Stimulated activated CD4-positive, alpha-beta T cell treated with anti-CD3 and anti-CD28 coated beads, Interleukin-12 subunit alpha, Interleukin-12 subunit beta, amount 100 ng/mL, for 24 hours (primary cell): Measurements from ENCODE around the gene MARCOL.

Experiments used
- DNase-seq, 2 experiments: peaks; one replicate each; pipeline ENCODE4 v3.0.0-alpha.2; 2020; ENCODE audit warnings: low read depth in 2 of 2

Gene MARCOL, protein sequence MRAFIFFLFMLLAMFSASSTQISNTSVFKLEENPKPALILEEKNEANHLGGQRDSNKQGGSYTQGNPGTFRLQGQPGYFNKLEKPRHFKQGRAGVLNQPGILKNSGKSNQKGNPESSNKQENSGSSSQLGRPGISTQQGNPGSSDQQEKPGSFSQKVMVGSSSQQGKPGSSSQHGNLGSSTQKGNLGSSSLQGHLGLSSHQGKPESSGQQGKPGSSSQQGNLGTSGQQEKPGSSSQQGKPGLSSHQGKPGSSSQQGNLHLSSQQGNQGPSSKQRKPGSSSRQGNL

DNA sequence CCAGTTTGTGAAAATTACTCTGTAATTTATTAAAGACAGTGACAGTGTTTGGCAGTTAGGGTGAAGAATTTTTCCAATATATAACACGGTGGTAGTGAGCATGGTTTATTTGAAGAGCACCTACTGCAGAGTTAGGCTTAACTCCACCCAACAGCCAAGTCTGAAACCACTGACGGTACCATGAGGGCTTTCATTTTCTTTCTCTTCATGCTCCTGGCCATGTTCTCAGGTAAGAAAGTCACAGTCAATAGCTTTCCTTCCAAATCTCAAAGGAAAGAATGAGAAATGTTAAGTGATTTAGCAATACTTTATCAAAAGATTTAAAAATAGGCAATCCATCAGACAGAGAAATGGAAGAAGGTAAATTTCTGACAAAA, at the start of gene MARCOL:
MARCOL (plus strand) TSS at position 108 of the 377 bp plus-strand sequence; CDS start at position 181, 73 bp downstream.
- no peak for DNase-seq

- DNase-seq = no peak
These were observed 47.3 kb upstream of the MARCOL start for GRCh38 chr5:148191010-148191409.

- DNase-seq = no peak
These were observed 45.1 kb upstream of the MARCOL start for GRCh38 chr5:148193202-148193601.

GRCh38 chr5:148201151-148201550, 37.2 kb upstream of the MARCOL start:
- no peak for DNase-seq

GRCh38 chr5:148202531-148203203, 35.7 kb upstream of the MARCOL start, which contains the start of gene SPINK6:
SPINK6 (plus strand) TSS chr5:148203042; CDS start chr5:148203097, 55 bp downstream.
- DNase-seq = no peak

GRCh38 chr5:148205044-148205806, 33.1 kb upstream of the MARCOL start:
- DNase-seq = no peak

GRCh38 chr5:148205865-148206264, 32.5 kb upstream of the MARCOL start:
- no peak for DNase-seq

- no peak for DNase-seq
These were observed 31.7 kb upstream of the MARCOL start for GRCh38 chr5:148206620-148207019.

DNA sequence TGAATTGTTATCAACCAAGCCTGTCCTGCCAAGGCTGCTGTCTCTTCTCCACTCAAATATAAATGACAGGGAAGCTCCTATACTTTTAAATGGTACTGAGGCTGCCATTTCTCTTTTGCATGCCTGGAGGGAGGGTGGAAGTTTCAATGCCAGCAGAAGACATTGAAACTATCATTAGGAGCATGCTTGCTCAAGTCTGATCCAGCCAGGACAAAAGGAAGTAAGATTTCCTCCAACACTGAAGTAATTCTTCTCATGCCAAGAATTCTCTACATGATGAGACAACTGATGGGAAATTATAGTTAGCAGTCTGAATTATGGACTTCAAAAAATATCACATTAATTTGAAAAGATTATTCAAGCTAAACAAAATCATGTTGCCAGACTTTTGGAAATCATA, 30.1 kb upstream of the MARCOL start:
- DNase-seq = no peak

DNA sequence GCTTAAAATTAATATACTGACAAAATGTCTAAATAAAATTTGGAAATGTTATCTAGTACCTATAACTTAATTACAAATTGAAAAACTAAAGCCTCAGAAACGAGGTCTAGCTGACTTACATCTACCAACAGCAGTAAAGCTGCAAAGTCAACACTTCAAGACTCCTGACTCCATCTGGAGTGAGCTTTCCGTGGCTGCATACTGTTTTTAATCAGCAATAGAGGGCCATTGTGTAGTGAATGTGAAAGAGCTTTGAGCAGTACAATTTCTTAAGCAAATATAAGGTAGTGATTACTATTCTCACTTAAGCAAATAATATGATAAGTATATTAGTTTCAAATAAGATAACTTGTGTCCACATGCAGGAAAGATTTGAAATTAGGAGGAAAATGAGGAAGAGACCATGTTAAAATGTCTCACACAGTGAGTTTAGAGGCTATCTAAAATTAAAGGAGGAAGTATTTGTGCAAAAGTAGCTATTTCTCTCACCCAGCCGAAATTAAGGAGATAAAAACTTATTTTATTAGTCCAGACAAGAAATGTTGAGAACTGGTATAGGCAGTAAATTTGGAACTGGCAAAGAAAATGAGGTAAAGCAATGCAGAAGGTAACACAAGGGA, 29.1 kb upstream of the MARCOL start:
- DNase-seq = no peak

GRCh38 chr5:148214665-148215185, 23.6 kb upstream of the MARCOL start:
- DNase-seq = no peak

DNA sequence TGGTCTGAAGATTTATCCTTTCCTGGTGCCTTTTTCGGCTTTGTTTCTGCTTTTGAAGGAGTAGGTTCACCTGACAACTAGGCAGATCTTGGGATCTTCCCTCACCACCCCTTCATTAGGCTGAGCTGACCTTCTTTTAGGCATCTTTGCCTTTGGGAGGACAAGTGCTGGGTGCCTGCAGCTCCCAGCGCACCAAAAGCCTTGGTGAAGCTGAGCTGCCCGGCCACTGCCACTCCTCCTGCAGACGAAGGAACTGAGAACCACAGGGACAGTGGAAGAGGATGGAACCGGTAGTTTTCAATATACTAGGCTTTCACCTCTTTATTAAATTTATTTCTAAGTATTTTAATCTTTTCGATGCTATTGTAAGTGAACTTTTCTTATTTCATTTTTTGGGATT, 16.8 kb upstream of the MARCOL start:
- DNase-seq = no peak

- DNase-seq = no peak
These were observed 14.1 kb upstream of the MARCOL start for GRCh38 chr5:148224117-148224742.

- DNase-seq = no peak
These were observed 9.8 kb upstream of the MARCOL start for GRCh38 chr5:148228392-148228984.

- DNase-seq = no peak
These were observed 8.5 kb upstream of the MARCOL start for GRCh38 chr5:148229840-148230239.

DNA sequence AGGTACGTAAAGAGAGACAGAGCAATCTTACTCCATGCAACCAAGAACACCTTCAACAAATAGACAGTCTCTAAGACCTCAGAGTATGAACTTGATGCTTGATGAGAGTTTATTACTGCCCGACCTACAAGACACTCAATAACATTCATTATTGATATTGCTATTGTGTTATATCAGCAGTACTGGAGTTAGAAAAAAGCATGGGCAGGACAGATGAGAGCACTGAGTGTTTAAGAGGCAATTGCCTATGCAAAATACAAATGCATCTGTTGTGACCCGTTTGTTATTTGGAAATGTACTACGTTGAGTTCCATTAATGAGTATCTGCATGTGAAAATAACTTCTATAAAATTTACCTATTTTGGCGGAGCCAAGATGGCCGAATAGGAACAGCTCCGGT, 8.1 kb upstream of the MARCOL start:
- no peak for DNase-seq

DNA sequence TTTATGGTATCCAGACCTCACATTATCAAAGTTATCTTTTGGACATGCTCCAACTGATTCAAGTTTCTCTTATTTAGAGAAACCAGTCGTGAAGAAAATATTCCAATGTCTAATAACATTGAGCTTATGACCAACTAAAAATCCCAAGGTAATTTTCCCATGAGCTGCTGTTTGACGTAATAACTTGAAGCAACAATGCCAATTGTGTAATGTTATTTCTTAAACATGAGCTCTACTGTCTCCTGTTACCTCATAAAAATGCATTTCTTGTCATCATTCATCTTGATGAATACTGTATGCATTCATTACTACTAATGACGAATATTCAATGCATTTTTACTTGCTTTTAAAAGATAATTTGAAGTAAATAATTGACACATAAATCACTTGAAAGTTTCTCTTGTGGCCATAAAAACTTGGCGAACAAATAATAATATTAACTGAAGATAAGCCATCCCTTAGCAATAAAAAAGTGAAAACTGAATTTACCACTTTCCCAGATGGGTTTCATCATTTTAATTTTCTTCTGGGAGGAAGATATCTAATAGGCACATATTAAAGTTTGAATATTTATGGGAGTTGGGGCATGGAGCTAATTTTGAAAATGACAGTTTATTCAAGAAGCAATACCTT, 424 bp upstream of the MARCOL start:
- DNase-seq = no peak

DNA sequence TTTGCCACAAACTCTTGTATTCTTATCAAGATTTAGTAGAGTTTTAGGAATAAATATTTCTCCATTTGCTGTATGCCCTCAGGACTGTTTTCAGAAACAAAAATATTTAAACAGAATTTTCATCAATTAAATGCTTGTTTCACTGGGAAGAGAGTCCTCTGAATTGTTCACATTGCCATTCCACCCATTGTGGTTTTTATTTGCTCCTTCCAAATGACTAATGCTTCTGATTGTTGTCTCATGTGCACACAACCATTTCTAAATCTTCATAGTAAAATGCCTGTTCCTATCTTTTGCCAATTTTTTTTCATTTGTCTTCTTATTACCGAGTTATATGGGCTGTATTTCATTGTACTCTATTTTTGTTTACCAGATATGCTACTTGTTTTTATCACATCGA, 10.6 kb downstream of the MARCOL start:
- DNase-seq = no peak

GRCh38 chr5:148255456-148255855, 17.1 kb downstream of the MARCOL start:
- no peak for DNase-seq

DNA sequence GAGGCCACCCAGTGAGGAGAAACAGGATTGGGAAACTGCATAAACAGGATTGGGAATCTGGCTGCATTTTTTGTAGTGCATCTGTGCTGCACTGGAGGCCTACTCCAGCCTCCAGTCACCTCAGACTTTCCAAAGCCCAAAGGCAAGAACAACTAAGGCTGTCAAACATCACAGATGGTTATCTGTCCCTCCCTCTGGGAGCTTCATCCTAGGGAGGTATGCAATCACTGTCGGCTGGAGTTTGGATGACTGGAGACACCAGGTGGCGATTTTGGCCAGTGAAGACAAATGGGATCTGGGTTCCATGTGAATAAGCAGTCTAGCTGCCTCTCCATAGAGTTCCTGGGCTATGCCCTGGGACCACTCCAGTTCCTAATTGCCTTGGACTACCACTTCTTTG, 21.0 kb downstream of the MARCOL start:
- DNase-seq = no peak

GRCh38 chr5:148261221-148261620, 22.9 kb downstream of the MARCOL start:
- DNase-seq = no peak
